ENCODE results near the gene MRTO4.
"Not testable (repeated sequence)": the region's sequence is repeated elsewhere in the genome, so short reads cannot be mapped to it uniquely, and the experiment has no call there.

MRTO4 gene

DNA sequence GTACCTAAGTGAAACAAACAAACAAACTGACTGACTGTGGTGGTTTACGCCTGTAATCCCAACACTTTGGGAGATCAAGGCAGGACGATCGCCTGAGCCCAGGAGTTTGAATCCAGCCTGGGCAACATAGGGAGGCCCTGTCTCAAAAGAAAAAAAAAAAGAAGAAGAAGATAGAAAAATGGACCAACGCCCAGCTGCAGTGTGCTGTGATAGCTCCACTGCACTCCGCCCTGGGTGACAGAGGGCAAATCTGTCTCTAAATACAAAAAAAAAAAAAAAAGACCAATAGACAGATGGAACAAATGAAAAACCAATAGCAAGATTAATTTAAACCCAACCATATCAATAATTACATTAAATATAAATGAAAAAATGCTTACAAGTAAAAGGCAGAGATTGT is 23.0 kb downstream of the MRTO4 start:
- peaks cover 9% of the 10 kb centered on the region for H3K9me3 Mint-ChIP-seq
- peaks cover 5% of the 10 kb centered on the region for H3K36me3 Mint-ChIP-seq
- no peak overlapping the region for H3K27ac Mint-ChIP-seq
- H3K4me1 Mint-ChIP-seq: peaks cover 7% of the 10 kb centered on the region
- peaks cover 14% of the 10 kb centered on the region for H3K27me3 Mint-ChIP-seq
- H3K4me3 Mint-ChIP-seq: no peak overlapping the region

DNA sequence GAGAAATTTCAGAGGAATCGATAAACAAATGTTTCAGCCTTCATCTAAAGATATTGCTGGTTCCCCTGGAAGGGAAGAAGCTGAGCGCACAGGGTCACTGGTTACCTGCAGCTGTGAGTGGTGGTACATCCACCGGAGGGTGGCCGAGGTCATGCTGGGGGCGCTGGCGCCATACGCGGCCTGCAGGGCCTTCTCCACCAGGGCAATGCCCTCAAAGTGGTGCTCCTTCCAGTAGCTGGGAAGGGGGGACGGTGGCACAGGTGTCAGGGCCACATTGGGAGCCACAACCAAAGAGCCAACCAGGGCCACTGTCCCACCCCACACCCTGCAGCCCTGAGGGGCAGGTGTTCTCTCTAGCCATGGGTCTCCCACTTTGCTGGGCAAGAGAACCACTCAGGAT is 32.3 kb downstream of the MRTO4 start:
- Mint-ChIP-seq H3K27me3 (no peaks in the 10 kb centered on the region), H3K4me3 (no peak overlapping the region), H3K4me1 (peaks cover 4% of the 10 kb centered on the region), H3K27ac (no peak overlapping the region), H3K9me3 (no peaks in the 10 kb centered on the region), H3K36me3 (peaks cover 4% of the 10 kb centered on the region)

DNA sequence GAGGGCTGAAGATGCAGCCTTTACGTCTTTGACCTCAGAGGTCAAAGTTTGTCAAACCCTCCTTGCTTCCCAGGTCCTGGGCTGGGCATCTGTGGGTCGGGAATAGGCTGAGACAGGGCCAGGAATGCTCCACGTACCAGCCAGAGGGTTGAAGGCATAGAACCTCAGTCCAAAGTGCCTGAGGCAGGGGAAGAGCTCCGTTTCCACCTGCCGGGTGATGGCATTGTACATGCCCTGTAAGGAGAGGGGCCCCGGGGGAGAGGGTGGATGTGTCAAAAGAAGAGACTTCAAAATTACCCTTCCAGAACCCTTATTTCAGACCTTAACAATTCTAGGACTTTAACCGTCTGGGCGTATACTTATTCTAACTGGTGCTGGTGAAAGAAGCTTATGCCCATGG is 33.3 kb downstream of the MRTO4 start:
- H3K4me3 Mint-ChIP-seq: no peak overlapping the region
- H3K27ac Mint-ChIP-seq: no peak overlapping the region
- H3K36me3 Mint-ChIP-seq: no peaks in the 10 kb centered on the region
- no peaks in the 10 kb centered on the region for H3K9me3 Mint-ChIP-seq
- peaks cover 8% of the 10 kb centered on the region for H3K4me1 Mint-ChIP-seq
- peaks cover 3% of the 10 kb centered on the region for H3K27me3 Mint-ChIP-seq

DNA sequence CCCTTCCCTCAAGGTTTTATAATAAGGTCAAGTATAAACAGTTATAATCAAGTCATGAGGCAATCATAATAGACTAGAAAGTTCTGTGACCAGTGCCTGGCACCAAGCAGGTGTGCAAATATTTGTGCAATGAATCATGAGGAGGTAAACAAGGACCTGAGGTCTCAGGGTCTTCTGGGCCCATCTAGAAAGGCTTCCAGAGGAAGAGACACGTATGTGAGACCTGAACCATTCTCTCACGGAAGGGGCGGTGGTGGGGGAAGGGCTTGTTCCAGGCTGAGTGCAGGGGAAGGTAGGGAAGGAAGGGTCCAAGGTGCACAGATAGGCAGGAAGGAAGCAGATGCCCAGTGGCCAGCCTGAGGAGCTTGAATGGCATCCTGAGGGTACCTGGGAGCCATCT is 33.8 kb downstream of the MRTO4 start:
- not testable (repeated sequence) for H3K27me3 Mint-ChIP-seq, H3K4me3 Mint-ChIP-seq, H3K27ac Mint-ChIP-seq, H3K9me3 Mint-ChIP-seq, H3K4me1 Mint-ChIP-seq, H3K36me3 Mint-ChIP-seq

DNA sequence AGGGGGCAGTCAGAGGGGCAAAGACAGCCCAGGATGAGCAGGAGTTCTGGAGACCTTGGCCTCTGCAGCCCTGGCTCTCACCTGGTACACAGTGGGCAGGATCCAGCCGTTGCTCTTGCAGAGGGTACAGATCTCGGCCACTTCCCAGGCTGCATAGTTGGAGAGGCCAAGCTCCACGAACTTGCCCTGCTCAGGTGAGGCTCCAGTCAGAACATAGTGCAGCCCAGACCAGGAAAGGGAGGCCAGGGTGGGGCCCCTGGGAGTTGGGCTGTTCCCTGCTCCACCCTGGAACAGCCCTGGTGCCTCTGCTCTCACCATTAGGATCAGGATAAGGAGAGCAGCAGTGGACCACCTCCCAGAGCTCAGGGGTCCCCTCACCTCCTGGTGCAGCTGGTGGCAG is 34.2 kb downstream of the MRTO4 start:
- H3K4me3 Mint-ChIP-seq, H3K36me3 Mint-ChIP-seq, H3K4me1 Mint-ChIP-seq, H3K9me3 Mint-ChIP-seq, H3K27me3 Mint-ChIP-seq, H3K27ac Mint-ChIP-seq: not testable (repeated sequence)

DNA sequence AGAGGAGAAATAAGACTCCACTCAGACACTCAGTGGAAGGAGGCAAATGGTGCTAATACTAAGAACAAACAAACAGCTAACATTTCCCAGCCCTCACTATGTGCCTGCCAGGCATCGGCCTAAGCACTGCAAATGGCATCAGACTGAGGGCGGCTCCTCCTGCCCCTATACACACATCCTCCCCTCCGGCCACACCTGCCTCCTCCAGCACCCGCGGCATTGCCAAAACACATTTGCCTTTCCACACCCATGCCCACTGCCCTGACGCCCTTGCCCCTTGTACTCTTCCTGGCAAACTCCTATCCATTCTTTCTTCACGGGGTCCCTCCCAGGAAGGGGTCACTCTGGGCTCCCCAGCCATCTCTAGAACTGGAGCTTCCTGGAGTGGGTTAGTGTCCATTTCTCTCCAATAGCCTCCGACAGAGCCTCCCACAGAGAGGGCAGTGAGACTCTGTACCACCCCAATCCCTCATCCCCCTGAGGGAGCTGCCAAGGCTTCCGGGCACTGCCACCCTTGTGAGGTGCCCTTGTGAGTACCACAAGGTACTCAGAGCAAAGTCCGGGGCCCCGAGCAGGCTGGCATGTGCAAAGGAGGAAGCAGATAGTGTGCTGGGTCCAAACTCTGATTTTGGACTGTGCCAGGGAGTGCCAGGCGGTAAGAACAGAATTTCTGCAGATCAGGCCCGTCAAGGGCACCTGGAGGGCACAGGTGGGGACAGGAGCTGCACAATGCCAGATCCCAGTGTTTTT is 36.0 kb downstream of the MRTO4 start:
- no peaks in the 10 kb centered on the region for H3K9me3 Mint-ChIP-seq
- peak overlapping the region; percentile 74 for H3K4me3 Mint-ChIP-seq
- H3K4me1 Mint-ChIP-seq: peaks cover 8% of the 10 kb centered on the region
- no peak overlapping the region for H3K27ac Mint-ChIP-seq
- H3K36me3 Mint-ChIP-seq: no peaks in the 10 kb centered on the region
- peaks cover 3% of the 10 kb centered on the region for H3K27me3 Mint-ChIP-seq

DNA sequence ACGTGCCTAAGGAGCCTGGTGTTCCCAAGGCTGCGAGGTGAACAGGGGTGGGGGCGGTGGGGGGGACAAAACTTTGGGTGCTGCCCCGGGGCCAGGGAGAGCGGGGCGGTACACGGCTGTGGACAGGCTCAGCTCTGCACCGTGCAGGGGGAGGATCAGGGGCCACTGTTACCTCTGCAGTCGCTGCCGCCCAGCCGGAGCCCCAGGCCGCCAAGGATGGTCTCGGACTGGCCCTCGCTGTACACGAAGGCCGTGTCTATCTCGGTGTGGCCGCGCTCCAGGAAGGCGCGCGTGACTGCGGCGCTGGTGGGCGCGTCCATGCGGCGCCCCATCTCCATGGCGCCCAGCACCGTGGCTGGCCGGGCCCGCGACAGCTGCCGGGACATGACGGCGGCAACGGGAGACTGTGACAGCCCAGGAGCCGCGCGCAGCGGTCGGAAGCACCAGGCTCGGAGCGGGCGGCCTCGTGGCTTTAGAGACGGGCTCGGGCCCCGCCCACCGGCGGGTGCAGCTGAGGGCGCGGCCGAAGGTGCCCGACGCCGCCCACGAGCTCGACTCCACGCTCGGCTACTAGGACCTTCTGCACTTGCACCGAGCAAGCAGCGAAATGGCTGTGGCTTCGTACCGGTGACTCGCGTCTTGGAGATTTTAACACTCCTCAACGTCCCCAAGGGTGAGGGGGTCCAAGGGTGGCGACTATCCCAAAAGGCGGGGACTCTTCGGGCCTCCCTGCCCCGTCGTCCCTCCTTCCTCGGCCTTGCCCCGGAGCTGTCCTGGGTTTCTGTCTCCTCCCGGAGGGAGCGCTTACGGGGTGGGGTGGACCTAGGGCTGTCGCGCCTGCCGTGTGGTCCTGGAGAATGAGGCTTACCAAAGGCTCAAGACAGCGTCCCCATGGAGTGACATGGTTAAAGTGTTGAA is 37.0 kb downstream of the MRTO4 start, which contains the start of gene AKR7A3:
AKR7A3 (minus strand) TSS at position 447 of the 918 bp plus-strand sequence; CDS start at position 386, 61 bp downstream.
- not testable (repeated sequence) for H3K9me3 Mint-ChIP-seq, H3K27me3 Mint-ChIP-seq, H3K36me3 Mint-ChIP-seq, H3K4me1 Mint-ChIP-seq, H3K27ac Mint-ChIP-seq
- H3K4me3 Mint-ChIP-seq: peak within 1 kb of the TSS; percentile 74

DNA sequence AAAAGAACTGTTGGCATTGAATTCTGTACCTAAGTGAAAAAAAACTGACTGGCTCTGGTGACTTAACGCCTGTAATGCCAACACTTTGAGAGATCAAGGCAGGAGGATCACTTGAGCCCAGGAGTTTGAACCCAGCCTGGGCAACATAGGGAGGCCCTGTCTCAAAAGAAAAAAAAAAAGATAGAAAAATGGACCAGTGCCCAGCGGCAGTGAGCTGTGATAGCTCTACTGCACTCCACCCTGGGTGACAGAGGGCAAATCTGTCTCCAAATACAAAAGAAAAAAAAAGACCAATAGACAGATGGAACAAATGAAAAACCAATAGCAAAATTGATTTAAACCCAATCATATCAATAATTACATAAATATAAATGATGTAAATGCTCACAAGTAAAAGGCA is 37.6 kb downstream of the MRTO4 start:
- Mint-ChIP-seq H3K9me3 (no peaks in the 10 kb centered on the region), H3K4me3 (peak overlapping the region; percentile 26), H3K27me3 (peaks cover 3% of the 10 kb centered on the region), H3K4me1 (peaks cover 8% of the 10 kb centered on the region), H3K27ac (no peak overlapping the region), H3K36me3 (peaks cover 5% of the 10 kb centered on the region)

DNA sequence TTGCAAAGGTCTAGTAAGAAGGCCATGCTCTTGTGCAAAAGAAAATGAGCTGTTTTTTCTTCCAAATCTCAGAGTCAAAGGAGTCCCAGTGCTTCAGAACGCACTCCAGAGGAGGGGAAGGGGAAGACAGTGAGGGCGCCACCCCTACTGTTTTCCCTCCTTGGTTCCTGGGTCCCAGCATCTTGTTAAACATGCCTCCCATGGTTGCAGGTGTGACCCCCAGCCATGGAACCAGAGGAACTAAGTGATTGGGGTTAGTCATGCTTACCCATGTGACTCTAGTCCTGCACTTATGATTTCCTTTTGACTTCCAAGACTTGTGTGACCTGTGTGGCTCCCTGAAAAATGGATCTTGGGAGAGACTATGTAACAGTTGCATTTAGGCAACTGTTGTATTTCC is 43.0 kb downstream of the MRTO4 start:
- Mint-ChIP-seq H3K36me3 (peaks cover 17% of the 10 kb centered on the region), H3K4me3 (no peak overlapping the region), H3K27ac (no peak overlapping the region), H3K9me3 (peaks cover 5% of the 10 kb centered on the region), H3K27me3 (no peaks in the 10 kb centered on the region), H3K4me1 (no peaks in the 10 kb centered on the region)

DNA sequence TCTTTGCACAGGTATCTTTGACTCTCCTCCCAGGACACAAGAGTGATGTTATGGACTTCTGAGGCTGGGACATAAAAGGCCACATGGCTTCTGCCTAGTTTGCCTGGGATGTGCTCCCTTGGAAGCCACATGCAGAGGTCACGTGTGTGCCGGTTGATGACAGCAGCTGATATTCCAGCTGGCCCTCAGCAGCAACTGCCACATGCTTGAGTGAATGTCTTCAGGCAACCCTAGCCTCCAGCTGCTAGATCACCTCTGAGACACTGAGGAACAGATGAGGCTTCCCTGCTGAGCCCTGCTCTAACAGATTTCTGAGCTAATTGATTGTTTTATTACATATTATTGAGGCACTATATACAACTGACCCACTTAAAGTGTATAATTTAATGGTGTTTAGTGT is 48.6 kb downstream of the MRTO4 start:
- no peak overlapping the region for H3K4me3 Mint-ChIP-seq
- no peaks in the 10 kb centered on the region for H3K27me3 Mint-ChIP-seq
- no peaks in the 10 kb centered on the region for H3K4me1 Mint-ChIP-seq

DNA sequence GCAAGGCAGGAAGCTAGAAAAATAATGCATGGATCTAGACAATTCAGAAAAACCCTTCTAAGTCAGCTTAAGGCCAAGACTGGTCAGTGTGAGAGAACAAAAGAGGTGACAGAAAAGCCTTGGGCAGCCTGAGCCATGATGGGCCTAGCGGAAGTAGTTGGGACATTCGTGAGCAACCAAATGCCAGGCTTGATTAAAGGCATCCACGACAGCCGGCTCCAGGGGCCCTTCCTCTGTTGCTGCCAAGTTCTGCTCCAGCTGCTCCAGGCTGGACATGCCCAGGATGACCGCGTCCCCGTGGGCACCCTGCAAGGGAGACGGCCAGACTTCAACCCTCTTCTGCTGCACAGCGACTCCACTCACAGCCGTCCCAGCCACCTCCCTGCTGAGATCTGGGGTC is 52.5 kb downstream of the MRTO4 start:
- H3K27ac Mint-ChIP-seq, H3K27me3 Mint-ChIP-seq, H3K9me3 Mint-ChIP-seq, H3K4me1 Mint-ChIP-seq, H3K4me3 Mint-ChIP-seq: not testable (repeated sequence)
- peaks cover 14% of the 10 kb centered on the region for H3K36me3 Mint-ChIP-seq

More for the DNA sequence above, 48.6 kb downstream of the MRTO4 start:
- peaks cover 14% of the 10 kb centered on the region for H3K36me3 Mint-ChIP-seq
- peaks cover 5% of the 10 kb centered on the region for H3K9me3 Mint-ChIP-seq
- H3K27ac Mint-ChIP-seq: no peak overlapping the region

DNA sequence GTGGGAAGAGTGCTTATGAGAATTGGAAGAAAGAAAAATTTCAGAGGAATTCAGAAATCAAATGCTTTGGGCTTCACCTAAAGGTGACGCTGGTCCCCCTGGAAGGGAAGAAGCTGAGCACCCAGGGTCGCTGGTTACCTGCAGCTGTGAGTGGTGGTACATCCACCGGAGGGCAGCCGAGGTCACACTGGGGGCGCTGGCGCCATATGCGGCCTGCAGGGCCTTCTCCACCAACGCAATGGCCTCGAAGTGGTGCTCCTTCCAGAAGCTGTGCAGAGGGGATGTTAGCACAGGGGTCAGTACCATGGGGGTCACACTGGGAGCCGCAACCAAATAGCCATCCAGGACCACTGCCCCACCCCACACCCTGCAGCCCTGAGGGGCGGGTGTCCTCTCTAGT is 54.3 kb downstream of the MRTO4 start:
- Mint-ChIP-seq H3K27me3 (no peaks in the 10 kb centered on the region), H3K4me1 (peaks cover 20% of the 10 kb centered on the region), H3K9me3 (no peaks in the 10 kb centered on the region), H3K27ac (no peak overlapping the region), H3K36me3 (peaks cover 14% of the 10 kb centered on the region), H3K4me3 (no peak overlapping the region)

DNA sequence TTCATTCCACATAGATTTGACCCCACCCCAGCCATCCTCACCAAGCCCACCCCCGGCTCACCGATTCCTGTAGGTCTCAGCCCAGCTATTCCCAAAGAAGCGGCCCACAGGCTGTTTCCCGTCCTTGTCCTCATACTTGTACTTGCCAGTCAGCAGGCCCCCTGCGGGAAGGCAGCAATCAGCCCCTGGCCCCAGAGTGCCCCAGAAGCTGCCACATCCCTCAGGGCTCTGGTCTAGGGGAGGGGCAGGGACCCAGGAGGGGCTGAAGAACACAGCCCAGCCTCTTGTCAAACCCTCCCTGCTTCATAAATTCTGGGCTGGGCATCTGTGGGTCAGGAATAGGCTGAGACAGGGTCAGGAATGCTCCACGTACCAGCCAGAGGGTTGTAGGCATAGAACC is 55.3 kb downstream of the MRTO4 start:
- H3K36me3 Mint-ChIP-seq: peaks cover 14% of the 10 kb centered on the region
- no peak overlapping the region for H3K4me3 Mint-ChIP-seq
- peaks cover 26% of the 10 kb centered on the region for H3K4me1 Mint-ChIP-seq
- H3K9me3 Mint-ChIP-seq: no peaks in the 10 kb centered on the region
- H3K27me3 Mint-ChIP-seq: no peaks in the 10 kb centered on the region
- H3K27ac Mint-ChIP-seq: no peak overlapping the region

DNA sequence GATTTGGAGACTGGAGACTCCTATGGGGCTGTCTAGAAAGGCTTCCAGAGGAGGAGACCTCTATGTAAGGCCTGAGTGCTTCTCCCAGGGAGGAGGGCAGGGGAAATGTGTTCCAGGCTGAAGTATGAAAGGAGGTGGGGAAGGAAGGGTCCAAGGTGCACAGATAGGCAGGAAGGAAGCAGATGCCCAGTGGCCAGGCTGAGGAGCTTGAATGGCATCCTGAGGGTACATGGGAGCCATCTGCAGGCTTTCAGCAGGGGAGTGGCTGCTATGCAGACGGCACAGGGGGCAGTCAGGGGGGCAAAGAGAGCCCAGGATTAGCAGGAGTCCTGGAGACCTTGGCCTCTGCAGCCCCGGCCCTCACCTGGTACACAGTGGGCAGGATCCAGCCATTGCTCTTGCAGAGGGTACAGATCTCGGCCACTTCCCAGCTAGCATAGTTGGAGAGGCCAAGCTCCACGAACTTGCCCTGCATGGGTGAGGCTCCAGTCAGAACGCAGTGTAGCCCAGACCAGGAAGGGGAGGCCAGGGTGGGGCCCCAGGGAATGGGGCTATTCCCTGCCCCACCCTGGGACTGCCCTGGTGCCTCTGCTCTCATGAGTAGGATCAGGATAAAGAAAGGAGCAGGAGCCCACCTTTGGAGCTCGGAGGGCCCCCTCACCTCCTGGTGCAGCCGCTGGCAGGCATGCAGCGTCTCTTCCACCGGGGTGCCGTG is 56.3 kb downstream of the MRTO4 start:
- Mint-ChIP-seq H3K27ac (no peak overlapping the region), H3K36me3 (peaks cover 14% of the 10 kb centered on the region), H3K4me3 (no peak overlapping the region), H3K9me3 (no peaks in the 10 kb centered on the region), H3K27me3 (no peaks in the 10 kb centered on the region), H3K4me1 (peaks cover 30% of the 10 kb centered on the region)

DNA sequence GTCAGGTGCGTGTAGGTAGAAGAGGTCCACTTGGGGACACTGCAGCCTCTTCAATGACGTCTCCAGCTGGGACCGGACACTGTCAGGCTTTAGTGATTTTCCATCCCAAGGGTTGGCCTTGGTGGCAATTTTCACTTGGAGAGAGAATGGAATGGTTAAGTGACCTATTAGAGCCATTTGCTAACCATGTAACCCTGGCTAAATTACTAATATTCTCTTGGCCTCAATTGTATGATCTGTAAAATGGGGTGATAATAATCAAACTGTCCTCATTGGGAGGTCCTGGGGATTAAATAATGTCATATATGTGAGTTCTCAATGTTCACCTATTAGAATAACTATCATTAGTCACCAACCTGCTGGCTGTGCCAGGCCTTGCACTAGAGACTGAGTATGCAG is 56.9 kb downstream of the MRTO4 start:
- Mint-ChIP-seq H3K9me3 (no peaks in the 10 kb centered on the region), H3K4me3 (no peak overlapping the region), H3K36me3 (peaks cover 12% of the 10 kb centered on the region), H3K4me1 (peaks cover 35% of the 10 kb centered on the region), H3K27me3 (no peaks in the 10 kb centered on the region), H3K27ac (no peak overlapping the region)

All from activated naive CD4-positive, alpha-beta T cell treated with anti-CD3 and anti-CD28 coated beads, Interleukin-2, amount 50 U/mL, for 24 hours (primary cell).